Measurements from ENCODE around the gene GRK5. TPM values are rescaled to one million over a fixed set of nuclear protein-coding genes. Genes with fewer than 3 reads are reported as not detected.
A peak's percentile ranks its signal among the peaks of the same experiment; 100 is the strongest.

Gene GRK5
- total RNA-seq, 2 experiments from 2014 or later: 23.2 to 29.5 TPM

- H3K4me3 Mint-ChIP-seq: no peak overlapping the region
- CTCF ChIA-PET: interaction anchor here (1.6 kb wide), 1 partner anchor 211 kb away, joined by 5 read pairs; no protein-coding TSS in a partner anchor
Measured at GRCh38 chr10:119409385-119409784, 202.0 kb downstream of the GRK5 start.

GRCh38 chr10:119409906-119410305, 202.5 kb downstream of the GRK5 start:
- DNase-seq: no peak
- no peak for ATAC-seq
- Mint-ChIP-seq H3K27ac (no peak overlapping the region), H3K4me1 (peaks cover 5% of the 10 kb centered on the region), H3K4me3 (no peak overlapping the region), H3K27me3 (no peaks in the 10 kb centered on the region), H3K9me3 (ENCODE audit: low read depth) (no peaks in the 10 kb centered on the region), H3K36me3 (no peaks in the 10 kb centered on the region)
- CTCF ChIA-PET: interaction anchor here (1.6 kb wide), 1 partner anchor 211 kb away, joined by 5 read pairs; no protein-coding TSS in a partner anchor

More at GRCh38 chr10:119409385-119409784, 202.0 kb downstream of the GRK5 start:
- no peak for ATAC-seq
- Mint-ChIP-seq H3K36me3 (no peaks in the 10 kb centered on the region), H3K9me3 (ENCODE audit: low read depth) (no peaks in the 10 kb centered on the region), H3K27ac (no peak overlapping the region), H3K27me3 (no peaks in the 10 kb centered on the region), H3K4me1 (peaks cover 5% of the 10 kb centered on the region)
- no peak for DNase-seq

DNA sequence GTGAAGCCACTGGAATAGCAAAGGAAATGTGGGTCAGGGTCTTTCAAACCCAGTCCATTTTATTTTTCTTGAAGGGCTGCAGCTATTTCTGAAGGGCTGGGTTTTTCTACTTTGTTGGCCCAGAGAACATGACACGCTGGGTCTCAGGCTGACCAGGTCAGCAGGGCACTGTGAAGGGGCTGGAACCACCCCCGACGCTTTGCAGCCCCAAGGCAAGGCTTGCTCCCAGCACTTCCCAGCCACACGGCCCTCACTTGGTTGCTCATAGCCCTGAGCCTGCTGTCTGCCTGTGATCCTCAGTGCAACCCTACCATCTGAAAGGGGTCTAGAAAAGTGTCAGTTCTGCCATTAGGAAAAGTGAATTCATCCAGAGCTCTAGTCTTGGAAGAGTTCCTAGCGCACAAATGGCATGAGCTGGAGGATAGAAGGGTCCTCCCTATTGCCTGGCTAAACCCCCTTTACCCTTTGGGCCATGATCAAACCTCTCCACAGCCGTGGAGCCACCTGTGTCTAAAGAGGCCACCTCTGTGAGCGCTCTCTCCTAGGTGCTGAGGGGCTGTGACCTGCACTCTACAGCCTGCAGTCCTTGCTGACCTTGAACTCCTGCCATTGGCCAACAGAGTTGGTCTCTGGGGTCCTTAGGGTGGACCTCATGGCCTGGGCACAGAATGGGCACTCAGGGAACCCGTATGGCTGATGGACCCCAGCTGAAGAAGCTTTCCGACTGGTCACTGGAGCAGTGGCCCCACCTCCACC, 203.2 kb downstream of the GRK5 start:
- DNase-seq (no peak), ATAC-seq (no peak)
- Mint-ChIP-seq H3K36me3 (no peaks in the 10 kb centered on the region), H3K4me1 (peaks cover 5% of the 10 kb centered on the region), H3K4me3 (no peak overlapping the region), H3K27me3 (no peaks in the 10 kb centered on the region), H3K27ac (no peak overlapping the region), H3K9me3 (ENCODE audit: low read depth) (no peaks in the 10 kb centered on the region)
- CTCF ChIA-PET: no interaction called here

- Mint-ChIP-seq H3K27ac (no peak overlapping the region), H3K27me3 (no peaks in the 10 kb centered on the region), H3K4me1 (peaks cover 3% of the 10 kb centered on the region), H3K9me3 (ENCODE audit: low read depth) (no peaks in the 10 kb centered on the region), H3K4me3 (no peak overlapping the region), H3K36me3 (no peaks in the 10 kb centered on the region)
- ATAC-seq: no peak
- CTCF ChIA-PET: no interaction called here
- no peak for DNase-seq
Measured at GRCh38 chr10:119412244-119413092, 205.1 kb downstream of the GRK5 start.

DNA sequence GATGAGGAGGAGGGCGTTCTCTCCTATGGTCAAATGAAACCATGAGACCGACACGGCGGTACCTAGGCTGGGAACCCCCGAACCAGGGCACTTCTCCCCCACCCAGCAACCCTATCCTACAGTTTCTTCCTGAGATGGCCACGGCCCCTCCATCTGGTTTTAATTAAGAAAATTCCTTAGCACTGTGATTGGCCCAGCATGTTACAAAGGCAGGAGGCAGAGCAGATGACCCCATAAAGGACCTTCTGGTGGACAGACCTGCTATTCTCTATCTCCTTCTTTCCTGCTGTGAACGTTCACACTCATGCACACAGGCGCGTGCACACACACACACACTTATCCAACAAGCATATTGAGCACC, 205.7 kb downstream of the GRK5 start:
- Mint-ChIP-seq H3K4me3 (no peak overlapping the region), H3K9me3 (ENCODE audit: low read depth) (no peaks in the 10 kb centered on the region), H3K4me1 (peaks cover 2% of the 10 kb centered on the region), H3K27me3 (no peaks in the 10 kb centered on the region), H3K36me3 (no peaks in the 10 kb centered on the region), H3K27ac (no peak overlapping the region)
- ATAC-seq: no peak
- CTCF ChIA-PET: interaction anchor here (2.6 kb wide), 1 partner anchor 207 kb away, joined by 8 read pairs; no protein-coding TSS in a partner anchor
- no peak for DNase-seq

DNA sequence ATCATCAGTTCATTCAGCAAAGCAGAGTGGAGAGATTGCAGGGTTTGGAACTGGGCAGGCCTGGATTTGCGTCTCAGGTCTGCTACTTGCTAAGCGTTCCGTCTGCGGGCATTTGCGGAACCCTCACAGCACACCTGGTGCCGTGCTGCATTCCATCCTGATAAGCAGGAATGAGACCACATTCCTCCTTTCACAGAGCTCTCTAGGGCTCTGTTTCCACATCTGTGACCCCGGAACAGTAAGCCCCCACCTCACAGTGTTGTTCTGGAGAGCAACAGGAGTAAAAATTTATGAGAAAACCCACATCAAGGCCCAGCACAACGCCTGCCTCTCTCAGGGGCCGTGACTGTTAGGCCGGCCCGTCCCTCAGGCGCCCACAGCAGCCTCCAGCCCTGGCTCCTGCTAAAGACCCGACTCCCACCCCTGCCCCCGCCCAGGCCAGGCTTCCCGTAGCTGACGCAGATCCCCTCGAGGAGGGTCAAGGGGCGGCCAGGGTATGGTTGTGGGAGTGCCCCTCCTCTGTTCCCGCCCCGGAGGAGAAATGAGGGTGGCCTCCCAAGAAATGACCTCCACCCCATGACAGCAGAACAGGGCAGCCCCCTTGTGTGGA, 206.2 kb downstream of the GRK5 start:
- Mint-ChIP-seq H3K4me1 (peaks cover 2% of the 10 kb centered on the region), H3K27me3 (no peaks in the 10 kb centered on the region), H3K36me3 (no peaks in the 10 kb centered on the region), H3K27ac (no peak overlapping the region), H3K9me3 (ENCODE audit: low read depth) (no peaks in the 10 kb centered on the region), H3K4me3 (no peak overlapping the region)
- no peak for ATAC-seq
- CTCF ChIA-PET: interaction anchor here (2.6 kb wide), 1 partner anchor 207 kb away, joined by 8 read pairs; no protein-coding TSS in a partner anchor
- no peak for DNase-seq

GRCh38 chr10:119414081-119414611, 206.8 kb downstream of the GRK5 start:
- no peaks in the 10 kb centered on the region for H3K4me1 Mint-ChIP-seq
- no peak overlapping the region for H3K4me3 Mint-ChIP-seq
- no peak overlapping the region for H3K27ac Mint-ChIP-seq
- H3K9me3 Mint-ChIP-seq (ENCODE audit: low read depth): no peaks in the 10 kb centered on the region
- CTCF ChIA-PET: interaction anchor here (0.6 to 2.6 kb wide), 4 partner anchors 22 to 212 kb away, joined by 3 to 8 read pairs (median 3); no protein-coding TSS in a partner anchor
- DNase-seq (no peak), ATAC-seq (no peak)
- H3K36me3 Mint-ChIP-seq: no peaks in the 10 kb centered on the region
- no peaks in the 10 kb centered on the region for H3K27me3 Mint-ChIP-seq

DNA sequence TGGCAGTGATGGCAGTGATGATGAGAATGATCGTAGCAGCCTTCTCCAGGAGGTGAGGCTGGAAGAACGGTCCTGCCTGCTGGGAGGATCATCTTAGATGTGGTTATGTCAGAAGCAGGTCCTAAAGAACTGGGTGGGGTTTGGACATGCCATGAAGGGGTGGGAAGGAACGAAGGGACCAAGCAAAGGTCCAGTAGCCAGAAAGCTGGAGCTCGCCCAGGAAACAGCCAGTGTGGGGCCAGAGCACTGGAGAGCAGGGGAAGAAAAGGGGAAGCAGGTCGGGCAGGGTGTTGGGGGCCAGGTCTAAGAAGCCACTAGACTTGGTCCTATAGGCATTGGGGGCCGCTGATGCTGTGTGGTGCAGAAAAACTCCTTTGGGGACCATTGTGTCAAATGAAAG, 207.8 kb downstream of the GRK5 start:
- CTCF ChIA-PET: interaction anchor here (0.6 to 2.6 kb wide), 8 partner anchors 23 to 215 kb away, joined by 3 to 8 read pairs (median 4); no protein-coding TSS in a partner anchor
- no peaks in the 10 kb centered on the region for H3K9me3 Mint-ChIP-seq (ENCODE audit: low read depth)
- no peak for ATAC-seq

DNA sequence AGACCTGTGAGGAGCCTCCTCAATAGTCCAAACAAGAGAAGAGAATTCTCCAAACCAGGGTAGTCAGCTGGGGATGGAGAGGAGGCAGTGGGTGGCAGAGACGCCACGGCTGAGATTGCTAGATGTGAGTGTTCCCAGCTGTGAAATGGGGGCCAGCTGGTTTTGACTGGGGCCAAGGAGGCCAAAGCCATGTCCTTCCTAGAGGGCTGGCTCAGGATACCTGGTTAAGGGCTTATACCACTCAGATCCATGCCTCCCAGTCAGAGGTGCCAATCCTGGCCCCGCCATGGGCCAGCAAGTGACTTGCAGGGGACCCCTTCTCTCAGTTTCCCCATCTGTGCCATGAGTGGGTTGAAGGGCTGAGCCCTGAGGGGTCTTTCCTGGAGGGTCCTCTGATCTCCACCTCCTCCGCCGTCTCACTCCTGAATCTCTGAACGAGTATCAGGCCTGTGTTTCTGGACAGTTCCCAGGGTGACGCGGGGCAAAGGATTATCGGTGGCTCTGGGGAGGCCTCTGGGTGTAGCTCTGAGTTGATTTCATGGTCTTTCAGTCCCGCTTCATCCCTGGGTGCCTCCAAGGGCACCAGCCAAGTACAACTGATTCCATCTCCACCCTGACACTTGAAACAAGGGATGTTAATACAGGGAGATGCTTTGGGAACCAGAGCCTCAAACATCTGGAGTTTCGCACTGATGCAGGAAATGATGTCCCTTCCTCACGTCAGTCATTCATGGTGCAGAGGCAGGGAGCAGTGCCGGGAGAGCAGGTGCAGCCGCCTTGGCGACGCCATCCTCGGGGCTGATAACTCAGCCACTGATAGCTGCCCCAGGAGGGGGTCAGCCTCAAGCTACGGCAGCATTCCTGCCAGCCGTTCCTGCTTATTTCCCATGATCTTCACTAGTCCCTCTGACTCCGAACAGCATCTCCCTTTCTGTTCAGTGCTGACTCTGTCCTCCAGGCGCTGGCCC, 208.4 kb downstream of the GRK5 start:
- Mint-ChIP-seq H3K27ac (no peak overlapping the region), H3K27me3 (no peaks in the 10 kb centered on the region), H3K4me3 (no peak overlapping the region), H3K36me3 (no peaks in the 10 kb centered on the region), H3K9me3 (ENCODE audit: low read depth) (no peaks in the 10 kb centered on the region), H3K4me1 (no peaks in the 10 kb centered on the region)
- CTCF ChIA-PET: interaction anchor here (1.0 to 4.8 kb wide), 11 partner anchors 10 to 276 kb away, joined by 3 to 38 read pairs (median 3); partner anchors contain the start of gene GRK5
- no peak for ATAC-seq
- no peak for DNase-seq

More for the DNA sequence above, 207.8 kb downstream of the GRK5 start:
- Mint-ChIP-seq H3K4me3 (no peak overlapping the region), H3K27me3 (no peaks in the 10 kb centered on the region), H3K4me1 (no peaks in the 10 kb centered on the region), H3K27ac (no peak overlapping the region), H3K36me3 (no peaks in the 10 kb centered on the region)
- no peak for DNase-seq

DNA sequence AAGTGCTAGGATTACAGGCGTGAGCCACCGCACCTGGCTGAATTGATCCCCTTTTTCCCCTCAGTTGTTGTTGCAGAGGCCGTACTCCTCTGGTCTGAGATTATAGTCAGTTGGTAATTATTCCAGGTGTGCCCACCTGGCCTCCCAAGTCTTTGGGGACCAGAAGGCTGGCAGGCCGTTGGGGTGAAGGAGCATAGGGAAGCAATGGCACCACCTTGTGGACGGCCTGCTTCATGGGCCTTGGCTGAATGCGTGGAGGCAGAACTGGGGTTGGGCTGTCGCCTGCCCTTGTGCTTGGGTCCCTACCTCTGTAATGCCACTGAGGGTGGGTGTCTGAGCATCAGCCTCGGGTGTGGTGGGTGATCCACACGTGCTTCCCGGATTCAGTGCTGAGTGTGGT, 209.5 kb downstream of the GRK5 start:
- H3K27ac Mint-ChIP-seq: no peak overlapping the region
- H3K4me1 Mint-ChIP-seq: no peaks in the 10 kb centered on the region
- H3K9me3 Mint-ChIP-seq (ENCODE audit: low read depth): no peaks in the 10 kb centered on the region
- H3K36me3 Mint-ChIP-seq: no peaks in the 10 kb centered on the region
- CTCF ChIA-PET: interaction anchor here (0.9 to 4.8 kb wide), 8 partner anchors 11 to 277 kb away, joined by 3 to 38 read pairs (median 3); partner anchors contain the start of gene GRK5
- H3K27me3 Mint-ChIP-seq: no peaks in the 10 kb centered on the region
- H3K4me3 Mint-ChIP-seq: no peak overlapping the region
- ATAC-seq: peak; percentile 85
- peak; percentile 80 for DNase-seq

DNA sequence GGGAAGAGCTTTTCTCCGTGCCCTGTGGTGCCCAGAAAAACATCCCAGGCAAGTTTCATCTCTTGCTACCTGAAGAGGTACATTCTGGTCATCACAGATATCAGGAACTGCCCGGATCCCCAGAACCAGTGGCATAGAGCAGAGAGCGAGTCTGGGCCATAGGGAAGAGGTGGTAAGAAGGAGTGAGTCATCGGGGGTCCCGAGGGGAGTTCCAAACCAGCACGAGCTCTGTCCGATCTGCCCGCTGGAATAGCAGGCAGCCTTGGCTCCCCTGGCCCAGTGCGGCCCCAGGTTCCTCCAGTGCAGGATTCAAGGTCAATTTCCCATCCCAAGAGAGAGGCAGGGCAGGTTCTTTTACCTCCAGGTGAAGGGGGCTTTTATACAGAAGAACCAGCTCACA, 210.5 kb downstream of the GRK5 start:
- CTCF ChIA-PET: interaction anchor here (0.6 to 4.8 kb wide), 9 partner anchors 26 to 218 kb away, joined by 3 to 38 read pairs (median 4); partner anchors contain the start of gene GRK5
- no peak for ATAC-seq
- H3K27ac Mint-ChIP-seq: no peak overlapping the region

GRCh38 chr10:119418362-119418761, 211.0 kb downstream of the GRK5 start:
- no peak overlapping the region for H3K4me3 Mint-ChIP-seq
- no peaks in the 10 kb centered on the region for H3K4me1 Mint-ChIP-seq
- no peaks in the 10 kb centered on the region for H3K9me3 Mint-ChIP-seq (ENCODE audit: low read depth)
- H3K27me3 Mint-ChIP-seq: no peaks in the 10 kb centered on the region
- no peak for ATAC-seq
- CTCF ChIA-PET: interaction anchor here (1.0 to 4.8 kb wide), 7 partner anchors 25 to 219 kb away, joined by 3 to 38 read pairs (median 4); partner anchors contain the start of gene GRK5
- H3K36me3 Mint-ChIP-seq: no peaks in the 10 kb centered on the region
- no peak for DNase-seq
- H3K27ac Mint-ChIP-seq: no peak overlapping the region

More for the DNA sequence above, 210.5 kb downstream of the GRK5 start:
- Mint-ChIP-seq H3K27me3 (no peaks in the 10 kb centered on the region), H3K4me1 (no peaks in the 10 kb centered on the region), H3K4me3 (no peak overlapping the region), H3K36me3 (no peaks in the 10 kb centered on the region), H3K9me3 (ENCODE audit: low read depth) (no peaks in the 10 kb centered on the region)
- no peak for DNase-seq

Measured in activated CD8-positive, alpha-beta memory T cell treated with anti-CD3 and anti-CD28 coated beads, Interleukin-2, amount 10 ng/mL, durations not matched to agents 7 days and 5 days (primary cell).